Transverse colon (tissue), 4 donors: Measurements from ENCODE around the gene PROK1. TPM values are rescaled to one million over a fixed set of nuclear protein-coding genes. Genes with fewer than 3 reads are reported as not detected.
"Not testable (repeated sequence)": the region's sequence is repeated elsewhere in the genome, so short reads cannot be mapped to it uniquely, and the experiment has no call there.

Experiments
- DNase-seq: peaks from one replicate; pipeline ENCODE4 v3.0.0-alpha.2; 2019
- H3K27ac ChIP-seq, 4 donors: fragments of 200-600 bp; sonication (generic); 2 replicates each; pipeline ENCODE4 v1.5.1; 2016 to 2018; ENCODE audit warnings: inconsistent platforms in 4 of 4
- H3K27me3 ChIP-seq: fragments of 200-600 bp; sonication (generic); 2 replicates; pipeline ENCODE4 v1.5.1; 2017; ENCODE audit warnings: inconsistent platforms
- H3K36me3 ChIP-seq, 4 donors: fragments of 200-600 bp; sonication (generic); 2 replicates each; pipeline ENCODE4 v1.5.1; 2017 to 2019; ENCODE audit warnings: inconsistent platforms in 4 of 4
- H3K4me1 ChIP-seq, 4 donors: fragments of 200-600 bp; sonication (generic); 2 replicates each; pipeline ENCODE4 v1.5.1; 2017 to 2020; ENCODE audit warnings: inconsistent platforms in 4 of 4
- H3K4me3 ChIP-seq, 4 donors: fragments of 200-600 bp; sonication (generic); 1 replicate in 1 of 4; 2 replicates in 3 of 4; pipeline versions ENCODE4 v1.5.1 to v1.6.1; 2017 to 2019; ENCODE audit warnings: inconsistent platforms in 4 of 4
- H3K9me3 ChIP-seq, 2 donors: fragments of 200-600 bp; sonication (generic); 2 replicates each; pipeline ENCODE4 v1.5.1; 2017 to 2019; ENCODE audit warnings: inconsistent platforms in 2 of 2
- CTCF ChIP-seq, 5 experiments: fragments of 200-600 bp in 3 of 5; fragments of 450-650 bp in 2 of 5; sonication (generic) in 3 of 5; IDR thresholded peaks; 1 replicate in 2 of 5; 2 replicates in 3 of 5; pipeline ENCODE4 v1.5.1; 2016 to 2017; ENCODE audit warnings: antibody characterized with exemption in 5 of 5, inconsistent platforms in 3 of 5, mild to moderate bottlenecking in 2 of 5, moderate library complexity in 1 of 5
- EP300 ChIP-seq: sonication (generic); formaldehyde crosslinking; IDR thresholded peaks from one replicate; pipeline ENCODE4 v1.6.1; 2017; ENCODE audit warnings: antibody characterized with exemption, low read depth
- POLR2A ChIP-seq: fragments of 450-650 bp; IDR thresholded peaks from one replicate; pipeline ENCODE4 v1.6.1; 2016; ENCODE audit warnings: antibody characterized with exemption, mild to moderate bottlenecking, moderate library complexity
- POLR2AphosphoS5 ChIP-seq, 3 donors: sonication (generic); formaldehyde crosslinking; IDR thresholded peaks; one replicate each; pipeline ENCODE4 v1.6.1; 2016; ENCODE audit warnings: antibody characterized with exemption in 3 of 3
- WGBS, 2 donors: methylation state at CpG; one replicate each; pipeline ENCODE4 v1.1.5; 2018; ENCODE audit warnings: low coverage in 1 of 2; 5-methylcytosine and 5-hydroxymethylcytosine counted together
- in situ Hi-C, 4 donors: fragments of 200-750 bp; cut with MboI; loops; one replicate each; pipeline versions ENCODE4 v1.15.0 to v1.15.1; 2017; ENCODE audit warnings: low sequenced_read_pairs in 3 of 4, low pct_ligation_motif_present in 1 of 4, low pct_unique_long_range_greater_than_20kb in 1 of 4
- intact Hi-C: fragments of 100-400 bp; cut with DNase I; formaldehyde crosslinking; loops from one replicate; pipeline ENCODE4 v1.15.1; 2023; ENCODE audit warnings: low total_unique reads
- total RNA-seq, 4 donors: library from RNA; depleted of rRNA; stranded (reverse); fragments of >200 nt; gene quantifications; one replicate each; pipeline ENCODE4 v1.1.0, GENCODE V29; 2016

PROK1 gene
- total RNA-seq, result not detected

GRCh38 chr1:110450929-110451328 lies at the start of gene PROK1:
PROK1 (plus strand) TSS chr1:110451149; CDS start chr1:110451217, 68 bp downstream.
- Histone ChIP-seq H3K4me3 (no peak within 1 kb of the TSS), H3K36me3 (no peaks in the 10 kb centered on the region), H3K27me3 (peaks cover 30% of the 10 kb centered on the region), H3K27ac (no peak within 1 kb of the TSS), H3K9me3 (no peaks in the 10 kb centered on the region), H3K4me1 (no peaks in the 10 kb centered on the region)
- in situ Hi-C loops (loop anchor here in 2 of 4 donors (10.0 to 25.0 kb wide), 2 partner anchors 139 to 246 kb away; no protein-coding TSS in a partner anchor), intact Hi-C loops (loop anchor here (10.0 kb wide), 1 partner anchor 136 kb away; no protein-coding TSS in a partner anchor)
- 58 to 82% methylated on average over 2 to 8 of the region's 8 CpGs for WGBS, 2 donors
- no peak for TF ChIP-seq POLR2A
- TF ChIP-seq EP300, result no peak
- no peak for TF ChIP-seq POLR2AphosphoS5 (IDR thresholded peaks at IDR 0.05)
- TF ChIP-seq CTCF (IDR thresholded peaks at IDR 0.05), result no peak
- DNase-seq, result no peak

DNA sequence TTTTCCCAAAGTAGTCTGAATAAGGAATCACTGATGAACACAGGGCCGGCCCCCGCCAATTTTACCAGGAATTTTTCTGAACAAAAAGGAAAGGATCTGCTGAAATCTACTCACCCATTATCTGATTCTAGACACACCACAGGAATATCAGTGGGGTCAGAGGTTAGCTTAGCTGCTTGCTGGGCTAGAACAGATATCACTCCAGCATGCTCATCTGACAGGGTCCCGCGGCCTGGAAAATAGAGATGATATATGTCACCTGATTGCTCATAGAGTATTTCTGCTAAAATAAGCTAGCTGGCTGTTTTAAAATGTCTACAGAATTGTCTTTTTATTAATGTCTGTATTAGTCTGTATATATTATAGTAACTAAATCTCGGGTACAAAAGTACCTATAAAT lies 47.1 kb upstream of the PROK1 start:
- Histone ChIP-seq H3K27me3 (no peaks in the 10 kb centered on the region), H3K4me1 (peaks cover 9 to 22% (median 16%) of the 10 kb centered on the region in 4 donors), H3K27ac (no peak overlapping the region), H3K36me3 (peaks cover 0 to 60% (median 22%) of the 10 kb centered on the region in 4 donors), H3K9me3 (no peaks in the 10 kb centered on the region), H3K4me3 (no peak overlapping the region)
- intact Hi-C loops (no loop called here), in situ Hi-C loops (loop anchor here in 2 of 4 donors (5.0 to 10.0 kb wide), 2 partner anchors 59 to 62 kb away; no protein-coding TSS in a partner anchor)
- WGBS, 2 donors, result 73 to 95% methylated on average over 2 to 5 of the region's 5 CpGs
- DNase-seq, result no peak
- TF ChIP-seq EP300 (no peak), POLR2A (no peak), CTCF (IDR thresholded peaks at IDR 0.05) (no peak), POLR2AphosphoS5 (IDR thresholded peaks at IDR 0.05) (no peak)

GRCh38 chr1:110404401-110404800 lies 46.5 kb upstream of the PROK1 start:
- no peaks in the 10 kb centered on the region for H3K9me3 ChIP-seq
- H3K36me3 ChIP-seq, result peaks cover 0 to 57% (median 22%) of the 10 kb centered on the region in 4 donors
- no peaks in the 10 kb centered on the region for H3K27me3 ChIP-seq
- in situ Hi-C loops, result loop anchor here in 2 of 4 donors (5.0 to 10.0 kb wide), 2 partner anchors 60 to 62 kb away; no protein-coding TSS in a partner anchor
- no peak overlapping the region for H3K27ac ChIP-seq
- 86 to 88% methylated on average over 3 to 4 of the region's 4 CpGs for WGBS, 2 donors
- no peak for TF ChIP-seq POLR2A
- TF ChIP-seq EP300, result no peak
- no peak for TF ChIP-seq CTCF (IDR thresholded peaks at IDR 0.05)
- no peak for TF ChIP-seq POLR2AphosphoS5 (IDR thresholded peaks at IDR 0.05)
- no peak for DNase-seq
- peaks cover 9 to 24% (median 16%) of the 10 kb centered on the region in 4 donors for H3K4me1 ChIP-seq
- intact Hi-C loops, result no loop called here
- no peak overlapping the region for H3K4me3 ChIP-seq

- H3K9me3 ChIP-seq, DNase-seq, H3K27me3 ChIP-seq, intact Hi-C loops: not testable (repeated sequence)
- H3K4me1 ChIP-seq, result peaks cover 9 to 24% (median 16%) of the 10 kb centered on the region in 4 donors
- peak overlapping the region; percentile 89 to 94 (median 92) for H3K27ac ChIP-seq
- in situ Hi-C loops, result loop anchor here in 1 of 4 donors (10.0 kb wide), 1 partner anchor 62 kb away; no protein-coding TSS in a partner anchor
- H3K36me3 ChIP-seq, result peaks cover 0 to 41% (median 16%) of the 10 kb centered on the region in 4 donors
- peak overlapping the region; percentile 67 to 78 (median 72) for H3K4me3 ChIP-seq
- WGBS, 2 donors, result 48 to 50% methylated on average over 4 to 15 of the region's 15 CpGs
Measured at GRCh38 chr1:110406407-110406806, 44.5 kb upstream of the PROK1 start.
